Measurements from ENCODE around the gene DCDC2C.

The DCDC2C gene

GRCh38 chr2:3674066-3674845, 29.1 kb upstream of the DCDC2C start:
- no peak for DNase-seq

- no peak for DNase-seq
These were observed 27.7 kb upstream of the DCDC2C start for GRCh38 chr2:3675687-3676086.

GRCh38 chr2:3677436-3677835, 25.9 kb upstream of the DCDC2C start:
- DNase-seq, result no peak

DNA sequence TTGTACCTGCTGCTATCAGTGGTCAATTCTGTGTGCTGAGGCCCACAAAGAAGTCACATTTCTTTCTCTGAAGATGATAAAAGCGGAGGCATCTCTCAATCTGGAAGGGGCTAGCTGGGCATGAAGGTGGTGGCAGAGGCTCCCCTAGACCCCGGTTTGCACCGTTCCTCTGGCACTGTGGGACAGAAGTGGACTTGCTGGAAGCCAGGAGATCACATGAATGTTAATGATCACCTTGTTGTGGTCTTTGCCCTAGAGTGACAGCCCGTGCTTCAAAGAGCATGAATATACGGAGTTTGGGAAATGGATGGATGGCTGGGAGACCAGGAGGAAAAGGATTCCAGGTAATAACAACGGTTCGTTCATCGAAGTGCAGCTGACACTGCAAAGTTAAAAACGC, 25.2 kb upstream of the DCDC2C start:
- no peak for DNase-seq

DNA sequence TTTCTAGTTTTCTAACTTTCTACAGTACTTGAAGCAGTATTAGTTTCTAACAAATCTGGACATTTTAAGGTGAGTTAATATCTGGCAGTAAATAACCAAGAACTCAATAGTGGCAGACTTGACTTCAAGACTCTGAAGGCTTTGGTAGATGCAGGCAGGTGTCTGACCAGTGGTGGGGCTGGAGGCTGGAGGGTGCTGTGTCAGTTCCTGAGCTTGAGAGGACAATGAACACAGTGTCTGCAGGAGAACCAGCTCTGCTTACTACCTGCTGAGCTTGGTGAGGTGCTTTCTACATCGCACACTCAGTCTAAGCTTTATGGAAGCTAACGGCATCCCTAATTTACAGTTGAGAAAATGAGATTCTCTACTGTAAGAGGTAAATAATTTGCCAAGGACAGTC, 24.2 kb upstream of the DCDC2C start:
- no peak for DNase-seq

DNA sequence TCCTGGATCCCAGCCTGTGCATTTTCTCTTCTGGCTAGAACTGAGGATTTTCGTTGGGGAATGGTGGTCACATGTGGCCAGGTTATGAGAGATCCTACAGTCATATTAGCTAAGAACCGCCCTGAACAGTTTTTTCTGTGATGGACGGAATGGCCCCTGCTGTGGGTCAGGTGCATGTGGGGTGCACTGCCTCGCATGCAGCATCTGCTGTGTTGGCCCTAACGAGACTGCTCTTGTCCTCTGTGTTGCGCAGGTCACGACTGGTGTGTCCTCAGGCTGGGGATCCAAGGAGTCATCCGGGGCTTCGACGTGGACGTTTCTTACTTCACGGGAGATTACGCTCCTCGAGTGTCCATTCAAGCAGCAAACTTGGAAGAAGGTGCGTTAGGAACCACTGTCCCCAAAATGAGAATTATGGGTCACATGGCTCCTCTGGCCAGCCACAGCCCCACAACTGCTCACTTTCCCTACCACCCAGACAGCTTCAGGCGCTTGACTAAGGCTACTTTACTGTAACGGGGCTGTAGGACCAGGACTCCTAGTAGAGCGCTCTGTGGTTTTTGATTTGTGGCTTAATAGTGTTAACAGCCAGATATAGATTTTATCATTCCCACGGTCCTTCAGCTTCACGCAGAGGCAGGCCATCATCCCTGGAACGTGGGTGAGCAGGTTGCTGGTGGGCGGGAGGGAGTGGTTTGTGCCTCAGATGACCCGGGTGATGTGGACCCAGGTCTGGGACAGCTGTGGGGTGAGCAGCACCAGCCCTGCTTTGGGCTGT, 23.6 kb upstream of the DCDC2C start:
- DNase-seq, result no peak

DNA sequence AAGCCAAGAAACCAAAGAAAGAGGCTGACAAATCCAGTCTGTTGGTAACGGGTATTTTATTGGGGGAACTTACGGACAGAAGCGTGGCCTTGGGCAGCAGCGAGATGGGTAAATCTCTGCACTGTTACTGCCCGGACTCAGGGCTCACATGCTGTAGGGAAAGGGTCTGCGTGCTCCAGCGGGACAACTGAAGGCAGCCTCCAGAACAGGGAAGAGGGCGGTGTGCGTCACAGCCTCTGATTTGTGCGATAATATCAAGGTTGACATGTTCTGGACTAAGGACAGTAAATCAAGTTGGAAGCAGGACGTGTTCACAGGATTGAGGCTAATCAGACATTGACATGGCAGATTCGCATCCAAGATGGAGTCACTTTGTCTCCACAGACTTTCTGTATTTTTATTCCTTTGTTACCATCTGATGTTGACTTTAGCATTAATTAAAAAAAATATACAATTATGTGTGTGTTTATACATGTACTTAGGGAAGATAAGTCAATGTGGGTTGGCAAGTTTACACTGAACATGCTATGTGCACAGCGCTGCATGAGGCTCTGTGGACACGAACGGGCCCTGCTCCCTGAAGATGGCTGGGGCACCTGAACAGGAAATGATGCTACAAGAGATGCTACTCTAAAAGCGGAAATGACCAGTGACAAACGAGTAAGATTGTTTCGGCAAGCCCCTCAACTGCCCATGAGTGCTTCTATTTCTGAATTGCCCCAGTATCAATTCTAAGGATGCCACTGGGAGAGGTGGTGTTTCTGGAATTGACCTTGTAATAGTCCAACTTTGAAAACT, 22.6 kb upstream of the DCDC2C start:
- DNase-seq, result no peak

DNA sequence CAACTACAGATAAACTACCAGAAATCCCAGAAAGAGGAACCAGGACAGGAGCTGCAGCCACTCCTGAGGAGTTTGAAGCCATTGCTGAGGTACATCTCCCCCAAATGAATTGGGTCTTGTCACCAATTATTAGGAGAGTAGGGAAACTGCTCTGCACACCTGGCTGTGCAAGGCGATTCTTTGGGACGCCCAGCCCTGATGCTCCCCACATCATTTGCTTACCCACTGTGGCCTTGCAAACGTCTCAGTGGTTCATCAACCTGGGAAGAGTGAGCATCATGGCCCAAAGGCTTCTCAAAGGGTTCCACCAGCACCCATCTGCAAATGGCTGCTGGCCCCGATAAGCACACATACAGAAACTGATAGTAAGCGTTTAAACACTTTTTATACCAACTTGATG, 21.8 kb upstream of the DCDC2C start:
- DNase-seq, result no peak

DNA sequence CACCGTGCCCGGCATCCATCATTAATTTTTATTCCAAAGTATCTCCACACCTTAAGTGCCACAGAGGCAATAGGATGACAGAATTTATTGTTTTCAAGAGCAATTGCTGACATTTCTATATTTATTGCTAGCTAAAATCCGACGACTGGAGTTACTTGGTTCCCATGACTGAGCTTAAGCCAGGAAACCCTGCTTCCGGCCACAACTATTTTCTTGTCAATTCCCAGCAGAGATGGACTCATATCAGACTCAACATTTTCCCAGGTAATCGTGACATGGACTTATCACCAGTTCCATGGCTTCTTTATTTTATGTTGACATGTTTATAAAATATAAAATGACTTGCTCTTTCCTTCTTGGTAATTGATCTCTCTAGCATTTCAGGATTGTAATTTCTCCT, 20.6 kb upstream of the DCDC2C start:
- DNase-seq, result no peak

- DNase-seq, result no peak
These were observed 19.5 kb upstream of the DCDC2C start for GRCh38 chr2:3683748-3684454.

GRCh38 chr2:3689998-3690748, 13.2 kb upstream of the DCDC2C start:
- DNase-seq, result no peak

- no peak for DNase-seq
These were observed 11.0 kb upstream of the DCDC2C start for GRCh38 chr2:3692375-3692774.

- no peak for DNase-seq
These were observed 6.8 kb upstream of the DCDC2C start for GRCh38 chr2:3696545-3696944.

DNA sequence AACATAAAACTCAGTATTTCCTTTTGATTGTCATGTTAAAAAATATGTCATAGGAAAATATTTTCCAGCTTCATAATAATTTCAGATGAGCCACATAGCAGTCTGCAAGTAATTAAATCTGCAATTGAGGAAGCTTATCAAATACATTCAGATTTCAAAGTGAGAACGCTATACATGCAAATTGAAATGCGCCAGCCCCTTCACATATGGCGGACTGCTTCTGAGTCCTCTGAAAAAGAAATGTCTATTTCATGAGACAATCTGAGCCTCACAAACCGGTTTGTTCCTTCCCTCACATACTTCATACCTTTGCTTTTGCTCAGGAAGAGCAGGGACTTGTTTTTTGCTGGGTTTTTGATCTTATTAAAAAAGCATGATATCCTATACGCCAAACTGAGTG, 2.3 kb upstream of the DCDC2C start:
- DNase-seq, result no peak

DNA sequence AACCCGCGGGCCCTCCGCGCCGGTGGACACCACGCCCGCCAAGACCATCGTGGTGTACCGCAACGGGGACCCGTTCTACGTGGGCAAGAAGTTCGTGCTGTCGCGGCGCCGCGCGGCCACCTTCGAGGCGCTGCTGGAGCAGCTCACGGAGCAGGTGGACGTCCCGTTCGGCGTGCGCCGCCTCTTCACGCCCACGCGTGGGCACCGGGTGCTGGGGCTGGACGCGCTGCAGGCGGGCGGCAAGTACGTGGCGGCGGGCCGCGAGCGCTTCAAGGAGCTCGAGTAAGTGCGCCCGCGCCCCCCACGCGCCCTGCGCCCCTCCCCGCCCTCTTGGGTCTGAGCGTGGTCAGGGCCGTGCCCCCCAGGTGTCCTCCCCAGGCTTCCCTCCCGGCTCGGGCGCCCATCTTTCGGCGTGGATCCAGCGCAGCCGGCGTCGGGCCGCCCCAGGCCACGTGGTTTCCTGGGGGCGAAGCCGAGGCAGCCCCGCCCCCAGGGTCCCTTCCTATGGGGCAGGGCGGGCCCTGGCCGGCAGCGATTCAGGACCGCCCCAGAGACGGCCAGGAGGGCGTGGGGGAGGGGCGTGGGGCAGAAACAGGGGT, 481 bp downstream of the DCDC2C start:
- DNase-seq, result no peak

DNA sequence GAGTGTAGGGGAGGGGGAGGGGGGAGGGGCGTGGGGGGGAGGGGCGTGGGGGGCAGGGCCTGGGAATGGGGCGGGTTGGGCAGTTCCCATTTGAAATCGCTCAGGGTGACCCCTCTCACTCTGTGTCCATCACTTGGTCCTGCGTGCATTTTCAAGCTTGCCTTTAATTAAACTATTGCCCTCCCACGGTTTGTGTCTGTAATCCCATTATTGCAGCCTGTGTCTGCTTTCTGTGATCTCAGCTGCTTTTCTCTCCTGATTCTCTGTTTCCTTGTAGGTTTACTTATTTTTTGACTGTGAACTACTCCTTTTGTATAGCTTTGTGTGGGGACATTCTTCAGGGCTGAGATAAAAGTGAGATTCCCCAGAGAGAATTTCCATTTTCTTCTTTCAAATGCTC, 1.3 kb downstream of the DCDC2C start:
- DNase-seq, result no peak

DNA sequence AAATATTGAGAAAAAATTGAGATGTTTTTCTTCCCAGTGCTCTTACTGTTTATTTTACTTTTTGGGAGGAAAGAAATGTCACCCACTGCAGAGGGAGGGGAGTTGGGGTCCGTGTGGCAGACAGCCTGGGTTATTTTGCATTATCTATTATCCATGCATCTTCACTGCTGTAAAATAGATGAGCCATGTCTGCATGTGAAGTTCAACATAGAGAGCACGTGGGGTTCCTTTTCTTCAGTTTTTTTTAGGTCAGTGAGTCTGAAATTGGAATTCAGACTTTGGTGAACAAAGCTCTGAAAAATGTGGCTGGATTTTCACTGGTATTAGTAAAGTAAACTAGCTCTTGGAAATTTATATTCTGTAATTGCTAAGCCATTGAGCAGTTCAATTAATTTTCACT, 2.4 kb downstream of the DCDC2C start:
- DNase-seq, result no peak

- DNase-seq, result no peak
These were observed 3.5 kb downstream of the DCDC2C start for GRCh38 chr2:3706892-3707291.

- no peak for DNase-seq
These were observed 5.2 kb downstream of the DCDC2C start for GRCh38 chr2:3708576-3708975.

DNA sequence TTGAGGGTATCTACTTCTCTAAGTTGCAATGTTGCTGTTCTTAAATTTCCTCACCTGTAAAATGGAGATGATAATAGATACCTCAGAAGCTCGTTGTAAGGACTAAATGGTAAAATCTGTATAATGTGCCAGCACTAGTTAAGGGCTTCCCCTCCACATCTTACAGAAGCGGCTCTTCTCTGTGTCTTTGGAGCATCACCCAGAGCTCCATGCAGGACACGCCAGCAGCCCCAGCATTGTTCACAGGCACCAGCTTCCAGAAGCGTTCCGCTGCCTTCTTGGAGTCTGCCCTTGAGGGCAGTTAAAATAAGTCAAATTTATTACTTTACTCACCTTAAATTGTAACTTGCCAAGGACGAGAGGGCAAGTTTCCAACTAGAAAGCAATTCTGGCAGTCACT, 5.8 kb downstream of the DCDC2C start:
- no peak for DNase-seq

- no peak for DNase-seq
These were observed 9.0 kb downstream of the DCDC2C start for GRCh38 chr2:3712424-3712823.
